CD4-positive, alpha-beta T cell treated with Interleukin-10 for 1 hour (primary cell): ENCODE measurements around the gene KCNQ1OT1.

Source experiments
- DNase-seq: peaks from one replicate; pipeline ENCODE4 v3.0.0-alpha.2; 2020

Gene KCNQ1OT1

DNA sequence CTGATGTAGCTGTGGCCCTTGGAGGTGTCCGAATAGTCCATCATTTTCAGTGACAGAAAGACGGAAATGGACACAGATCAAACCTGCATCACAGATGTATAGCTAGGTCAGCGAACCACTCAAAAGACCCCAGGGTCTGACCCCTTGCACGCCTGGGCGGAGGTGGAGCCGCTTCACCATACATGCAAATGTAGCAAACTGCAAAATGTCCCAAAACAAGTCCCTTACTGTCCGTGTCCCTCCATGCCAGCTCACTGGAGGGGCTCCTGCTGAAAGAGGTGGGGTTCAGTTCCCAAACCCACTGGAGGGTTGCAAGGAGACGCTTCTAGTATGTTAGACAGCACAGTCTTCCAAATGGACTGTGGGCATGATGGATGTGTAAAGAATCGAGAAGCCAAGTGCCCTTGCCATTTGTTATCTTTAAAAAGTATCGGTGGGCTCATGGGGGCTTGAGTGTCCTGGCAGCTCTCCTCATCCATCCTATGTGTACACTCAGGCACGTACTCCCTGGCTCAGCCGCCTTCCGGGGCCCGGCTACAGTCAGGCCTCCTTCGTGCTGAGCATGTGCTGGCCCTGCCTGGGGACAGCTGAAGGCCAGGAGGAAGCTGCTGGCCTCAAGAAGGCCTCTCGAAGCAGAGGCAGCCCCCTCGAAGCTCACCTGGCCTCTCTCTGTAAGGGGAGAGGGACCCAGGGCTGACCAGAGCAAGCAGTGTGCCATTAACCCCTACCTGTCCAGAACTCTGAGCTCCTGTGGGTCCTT is 20.2 kb upstream of the KCNQ1OT1 start:
- no peak for DNase-seq

DNA sequence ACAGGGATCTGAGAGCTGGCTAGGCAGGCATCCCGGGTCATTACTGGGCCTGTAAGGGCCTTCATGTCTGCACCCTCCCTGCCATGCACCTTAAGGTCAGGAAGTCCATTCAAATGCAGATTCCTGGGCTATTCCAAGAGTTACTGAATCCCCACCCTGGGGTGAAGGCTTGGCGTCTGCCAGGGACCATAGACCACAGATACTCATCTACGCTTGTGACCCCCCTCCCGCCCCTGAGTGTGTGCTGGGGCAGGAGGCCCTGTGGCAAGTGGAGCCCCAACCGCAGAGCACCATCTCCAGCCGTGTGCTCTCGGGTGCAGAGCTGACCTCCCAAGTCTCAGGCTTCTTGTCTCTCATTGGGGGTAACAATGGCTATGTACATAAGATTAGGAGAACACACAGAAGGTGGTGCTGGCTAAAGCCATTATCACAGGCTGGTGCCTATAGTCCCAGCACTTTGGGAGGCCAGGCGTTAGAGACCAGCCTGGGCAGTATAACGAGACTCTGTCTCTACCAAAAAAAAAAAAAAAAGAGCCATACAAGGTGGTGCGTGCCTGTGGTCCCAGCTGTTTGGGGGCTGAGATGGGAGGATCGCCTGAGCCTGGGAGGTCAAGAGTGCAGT is 19.1 kb upstream of the KCNQ1OT1 start:
- DNase-seq: no peak

DNA sequence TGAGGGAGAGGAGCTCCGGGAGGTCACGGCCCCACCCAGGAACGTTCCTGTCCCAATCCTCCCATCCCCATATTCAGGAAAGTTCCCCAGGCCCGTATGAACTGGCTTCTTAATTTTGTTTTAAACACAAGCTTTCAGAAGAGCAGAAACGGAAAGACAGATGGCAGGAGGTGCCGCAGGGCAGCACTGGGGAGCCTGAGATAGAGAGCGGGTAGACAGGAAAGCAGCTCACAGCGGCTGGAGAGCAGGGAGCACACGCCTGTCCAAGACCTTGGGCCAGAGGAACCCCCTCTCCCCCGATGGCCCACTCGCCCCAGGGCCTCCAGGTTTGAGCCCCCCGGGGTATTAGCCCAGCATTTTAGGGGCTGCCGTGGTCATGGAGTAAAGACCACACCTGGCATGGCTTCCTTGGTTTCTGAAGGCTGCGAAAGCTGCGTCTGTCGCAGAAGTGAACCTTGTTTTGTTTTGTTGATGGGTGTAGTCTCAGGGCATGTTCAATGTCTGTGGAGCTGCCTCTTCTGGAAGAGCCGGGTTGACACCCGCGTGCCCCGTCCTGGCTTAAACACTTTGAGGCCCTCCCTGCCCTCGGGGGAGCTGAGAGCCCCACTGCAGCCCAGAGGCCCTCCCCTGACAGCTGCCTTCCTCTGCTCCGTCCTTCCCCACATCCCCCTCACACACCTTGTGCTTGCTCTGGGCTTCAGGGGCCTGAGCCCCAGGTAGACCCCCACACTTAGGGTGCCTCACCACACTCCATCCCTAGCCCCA is 17.9 kb upstream of the KCNQ1OT1 start:
- DNase-seq: no peak

DNA sequence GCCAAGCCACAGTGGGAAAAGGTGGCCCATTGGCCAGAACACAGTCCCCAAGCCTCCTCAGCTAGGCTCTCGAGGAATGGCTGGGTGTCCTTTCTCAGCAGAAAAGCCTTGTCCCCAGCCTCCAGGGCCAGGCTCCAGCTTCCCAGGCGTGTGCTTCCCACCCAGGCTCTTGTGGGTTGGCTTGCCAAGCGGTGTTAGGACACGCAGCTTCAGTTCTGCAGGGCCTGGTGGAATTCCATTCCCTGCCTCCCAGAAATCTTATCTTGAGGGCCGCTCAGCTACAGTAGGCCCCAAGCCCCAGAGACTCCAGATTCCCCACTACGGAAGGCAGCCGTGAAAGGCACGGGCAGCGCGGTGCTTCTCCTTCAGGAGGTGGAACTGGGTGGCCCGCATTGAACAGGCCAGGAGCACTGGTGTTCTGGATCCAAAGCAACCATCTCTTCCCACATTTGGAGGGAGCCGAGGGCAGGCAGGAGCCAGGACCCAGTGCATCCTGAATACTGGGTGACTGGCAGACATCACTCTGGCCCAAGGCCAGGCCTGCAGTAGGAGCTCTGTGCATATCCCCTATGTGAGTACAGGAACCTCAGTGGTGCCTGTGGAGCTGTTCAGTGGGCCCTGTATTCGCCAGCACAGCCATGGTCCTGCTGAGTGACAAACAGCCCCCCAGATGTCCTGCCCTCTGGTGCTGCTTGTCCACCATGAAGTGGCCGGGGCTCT is 16.7 kb upstream of the KCNQ1OT1 start:
- no peak for DNase-seq

DNA sequence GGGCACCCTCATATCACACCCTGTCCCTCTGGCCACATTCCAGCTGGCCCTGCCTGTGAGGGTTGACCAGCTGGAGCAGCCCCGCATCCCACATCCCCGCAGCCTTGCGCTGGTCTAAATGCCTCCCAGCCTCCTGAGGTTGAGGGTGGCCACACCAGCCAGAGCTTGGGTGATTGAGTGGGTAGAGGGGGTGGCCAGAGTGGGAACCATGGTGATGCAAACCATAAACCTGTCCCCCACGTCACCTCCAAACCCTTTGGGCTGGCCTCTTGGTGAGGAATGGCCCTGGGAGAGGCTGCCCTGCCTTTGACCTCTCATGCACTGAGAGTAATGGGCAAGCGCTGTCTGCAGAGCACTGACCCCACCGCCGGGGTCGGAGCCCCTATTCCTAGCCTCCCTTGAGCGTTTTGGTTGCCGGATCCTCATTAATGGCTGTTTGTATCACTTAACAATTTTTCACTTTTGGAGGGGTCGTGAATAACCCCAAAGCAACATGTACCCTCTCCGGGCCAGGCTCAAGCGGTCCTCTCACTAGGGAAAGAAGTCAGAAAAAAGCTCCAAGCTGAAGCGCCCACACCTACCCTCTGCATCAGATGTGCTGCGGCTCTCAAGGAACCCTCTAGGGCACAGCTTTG is 16.0 kb upstream of the KCNQ1OT1 start:
- DNase-seq: no peak

DNA sequence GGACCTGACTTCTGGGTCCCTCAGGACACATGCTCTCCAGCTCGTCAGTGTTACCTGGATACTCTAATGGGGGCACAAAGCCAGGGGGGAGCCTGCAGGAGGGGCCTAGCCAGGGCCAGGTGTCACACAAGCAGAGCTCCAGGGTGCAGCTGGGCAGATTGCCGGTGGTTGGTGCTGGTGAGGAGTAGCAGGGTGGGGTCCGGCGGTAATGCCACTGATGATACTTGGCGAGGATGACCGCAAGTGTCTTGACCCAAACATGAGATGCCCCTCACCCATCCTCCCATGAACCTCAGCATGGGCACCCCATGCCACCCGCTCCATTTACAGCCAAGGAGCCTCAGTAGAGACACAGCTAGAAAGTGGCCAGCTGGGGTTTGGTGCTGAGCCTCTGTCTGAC is 15.1 kb upstream of the KCNQ1OT1 start:
- DNase-seq: no peak

DNA sequence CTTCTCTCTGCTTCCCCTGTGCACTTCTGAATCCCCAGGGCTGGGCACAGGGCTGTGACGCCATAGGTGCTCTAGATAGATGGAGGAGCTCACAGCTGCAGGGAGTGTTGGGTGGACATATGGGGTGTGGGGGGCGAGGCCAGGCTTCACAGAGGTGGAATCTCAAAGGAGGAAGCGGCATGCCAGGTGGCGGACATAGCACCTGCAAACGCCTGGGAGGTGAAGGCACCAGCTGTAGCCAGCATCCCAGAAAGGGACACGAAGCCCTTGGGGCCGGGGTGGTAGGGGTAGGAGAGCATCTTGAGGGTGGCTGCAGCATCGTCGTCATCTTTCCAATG is 14.6 kb upstream of the KCNQ1OT1 start:
- no peak for DNase-seq

DNA sequence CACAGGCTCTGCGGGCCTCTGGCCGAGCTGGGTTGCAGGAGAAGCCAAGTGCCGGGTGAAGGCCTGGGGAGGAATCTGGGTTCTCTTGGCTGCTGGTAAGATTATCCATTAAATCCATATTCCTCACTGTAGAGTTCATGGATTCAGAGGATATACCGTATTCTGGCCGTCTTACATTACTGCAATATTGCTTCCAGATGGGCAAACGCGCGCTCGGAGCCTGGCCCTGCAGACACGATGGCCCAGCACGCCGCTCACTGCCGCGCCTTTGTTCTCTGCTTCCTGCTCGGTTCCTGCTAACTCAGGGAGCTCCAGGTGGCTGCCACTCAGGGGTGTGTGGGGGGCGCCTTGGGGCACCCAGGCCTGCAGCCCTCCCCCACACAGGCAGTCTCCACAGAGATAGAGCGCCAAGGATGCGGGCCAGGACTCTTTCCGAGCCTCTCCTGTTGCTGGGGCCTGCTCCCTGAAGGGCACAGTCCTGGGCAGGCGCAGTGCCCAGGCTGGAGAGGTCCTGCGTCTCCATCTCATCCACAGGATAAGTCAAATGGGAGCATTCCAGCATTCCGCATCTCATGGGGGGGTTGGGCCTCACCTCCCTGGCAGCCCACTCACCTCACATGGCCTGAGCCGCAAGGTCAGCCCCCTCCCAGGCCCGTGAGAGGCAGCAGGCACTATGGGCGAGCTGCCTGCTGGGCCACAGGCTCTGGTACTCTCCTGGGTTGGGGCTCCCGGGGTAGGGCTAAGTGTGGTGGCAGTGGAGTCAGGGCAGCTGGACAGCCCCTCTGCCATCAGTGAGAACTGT is 14.1 kb upstream of the KCNQ1OT1 start:
- no peak for DNase-seq

DNA sequence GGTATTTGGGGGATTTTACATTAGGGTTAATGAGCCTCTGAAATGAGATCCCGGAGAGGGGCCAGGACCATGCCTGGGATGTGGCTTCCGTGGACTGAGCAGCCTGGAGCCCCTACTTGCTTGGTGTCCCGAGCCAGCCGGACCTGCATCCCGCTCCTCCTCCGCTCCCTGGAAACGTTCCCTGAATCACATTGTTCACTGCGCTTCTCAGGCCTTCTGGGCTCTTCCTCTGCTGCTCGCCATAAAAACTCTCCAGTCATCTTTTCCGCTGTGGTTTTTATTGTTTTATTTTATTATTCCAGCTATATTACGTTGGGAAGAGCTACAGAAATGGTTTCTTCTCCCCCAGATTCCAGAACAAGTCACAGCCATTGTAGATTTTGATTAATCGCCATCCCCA is 13.3 kb upstream of the KCNQ1OT1 start:
- no peak for DNase-seq

DNA sequence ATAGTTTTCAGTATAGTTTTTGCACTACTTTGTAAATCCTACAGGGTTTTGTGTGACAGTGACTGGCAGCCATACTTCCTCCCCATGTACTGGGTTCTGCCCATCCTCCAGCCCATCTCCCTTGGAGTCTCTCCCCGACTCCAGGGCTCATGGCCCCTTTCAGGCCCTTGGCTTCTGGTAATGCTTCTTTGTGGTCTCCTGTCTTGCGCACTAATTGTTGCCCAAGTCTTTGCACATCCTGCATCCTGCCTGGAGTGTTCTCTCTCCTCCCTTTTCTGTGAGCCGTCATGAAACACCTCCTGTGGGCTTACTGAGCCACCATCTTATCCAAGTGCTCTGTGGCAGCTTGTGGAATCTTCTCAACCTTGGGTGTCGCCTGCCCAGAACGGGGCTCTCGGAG is 11.4 kb upstream of the KCNQ1OT1 start:
- DNase-seq: no peak

DNA sequence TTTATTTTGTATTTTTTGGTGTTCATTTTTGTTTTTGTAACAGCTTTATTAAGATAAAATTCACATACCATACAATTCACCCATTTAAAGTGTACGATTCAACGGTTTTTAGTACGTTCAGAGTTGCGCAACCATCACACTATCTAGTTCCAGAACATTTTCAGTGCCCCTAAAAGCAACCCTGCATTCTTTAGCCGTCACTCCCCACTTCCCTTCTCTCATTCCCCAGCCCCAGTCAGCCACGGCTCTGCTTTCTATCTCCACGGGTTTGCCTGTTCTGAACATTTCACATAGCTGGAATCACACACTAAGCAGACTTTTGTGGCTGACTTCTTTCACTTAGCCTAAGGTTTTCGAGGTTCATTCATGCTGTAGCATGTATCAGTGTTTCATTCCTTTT is 9.6 kb upstream of the KCNQ1OT1 start:
- no peak for DNase-seq

DNA sequence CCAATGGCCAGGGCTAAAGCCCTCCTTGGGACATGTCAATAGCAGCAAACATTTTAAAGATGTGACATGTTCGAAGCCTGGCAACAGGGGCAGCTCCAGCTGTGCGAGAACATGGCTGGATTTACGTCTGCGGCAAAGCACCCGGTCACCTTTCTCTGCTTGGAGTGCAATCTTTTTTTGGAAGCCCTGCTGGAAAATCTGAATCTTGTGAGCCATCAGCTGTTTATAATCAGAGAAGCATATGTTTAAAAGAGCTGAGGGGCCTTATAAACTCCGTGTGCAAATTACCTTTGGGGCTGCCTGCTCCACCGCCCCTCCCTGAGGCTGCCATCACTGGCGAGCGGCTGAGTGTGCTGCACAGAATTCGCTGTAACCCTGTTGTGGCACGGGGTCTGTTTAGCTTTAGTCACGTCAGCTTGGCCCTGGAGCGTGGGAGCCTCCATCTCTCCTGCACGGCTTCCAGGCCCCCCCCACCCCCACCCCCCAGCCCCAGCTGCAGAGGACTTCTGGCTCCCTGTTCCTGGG is 9.0 kb upstream of the KCNQ1OT1 start:
- no peak for DNase-seq

DNA sequence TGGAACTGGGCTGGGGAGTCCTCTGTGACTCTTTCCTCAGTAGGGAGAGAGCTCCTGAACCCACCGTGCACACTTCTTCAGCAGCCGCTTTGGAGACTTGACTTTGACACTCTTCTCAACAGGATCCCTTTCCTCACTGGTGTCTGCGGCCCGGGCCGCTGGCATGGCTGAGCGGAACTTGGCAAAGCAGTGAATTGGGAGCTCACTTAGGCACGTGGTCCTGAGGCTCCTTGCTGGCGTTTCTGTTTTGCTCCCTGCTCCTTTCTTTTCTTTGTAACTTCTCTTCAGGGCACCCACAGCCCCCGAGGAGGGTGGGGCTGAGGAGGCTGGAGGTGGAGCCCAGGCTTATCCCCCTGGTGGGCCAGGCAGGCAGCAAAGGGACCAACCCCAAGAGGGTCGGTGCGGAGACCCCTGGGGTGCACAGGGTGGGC is 8.4 kb upstream of the KCNQ1OT1 start:
- no peak for DNase-seq

DNA sequence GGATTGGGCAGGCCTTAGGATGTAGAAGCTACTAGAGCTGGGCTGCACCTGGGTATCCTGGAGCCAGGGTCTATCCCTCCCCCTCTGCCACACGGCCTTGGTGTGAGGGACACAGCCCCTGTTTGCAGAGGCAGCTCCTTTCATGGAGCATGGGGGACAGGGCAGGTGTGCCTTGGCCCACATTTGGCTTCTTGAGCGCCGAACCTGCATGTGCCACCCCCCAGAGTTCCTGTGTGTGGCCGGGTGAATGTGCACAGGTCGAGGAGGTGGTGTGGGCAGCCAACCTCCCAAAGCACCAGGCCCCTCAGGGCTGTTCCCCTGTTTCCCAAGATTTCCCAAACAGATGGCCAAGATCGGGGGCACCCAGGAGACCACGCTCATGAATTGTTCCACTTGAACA is 7.9 kb upstream of the KCNQ1OT1 start:
- no peak for DNase-seq

DNA sequence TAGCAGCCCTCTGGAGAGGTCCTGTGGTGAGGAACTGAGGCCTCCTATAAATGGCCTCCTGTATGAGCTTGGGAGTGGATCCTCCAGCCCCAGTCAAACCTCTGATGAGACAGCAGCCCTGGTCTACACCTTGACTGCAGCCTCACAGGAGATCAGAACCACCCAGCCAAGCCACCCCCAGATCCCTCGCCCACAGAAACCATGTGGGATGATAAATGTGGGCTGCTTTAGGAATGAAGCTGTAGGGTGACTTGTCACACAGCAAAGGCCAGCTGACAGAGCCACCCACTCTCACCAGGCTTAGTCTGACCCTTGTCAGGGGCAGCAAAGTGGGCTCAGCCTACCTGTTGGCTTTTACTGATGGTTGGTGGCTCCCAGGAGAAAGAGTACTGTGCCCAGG is 6.5 kb upstream of the KCNQ1OT1 start:
- DNase-seq: no peak

DNA sequence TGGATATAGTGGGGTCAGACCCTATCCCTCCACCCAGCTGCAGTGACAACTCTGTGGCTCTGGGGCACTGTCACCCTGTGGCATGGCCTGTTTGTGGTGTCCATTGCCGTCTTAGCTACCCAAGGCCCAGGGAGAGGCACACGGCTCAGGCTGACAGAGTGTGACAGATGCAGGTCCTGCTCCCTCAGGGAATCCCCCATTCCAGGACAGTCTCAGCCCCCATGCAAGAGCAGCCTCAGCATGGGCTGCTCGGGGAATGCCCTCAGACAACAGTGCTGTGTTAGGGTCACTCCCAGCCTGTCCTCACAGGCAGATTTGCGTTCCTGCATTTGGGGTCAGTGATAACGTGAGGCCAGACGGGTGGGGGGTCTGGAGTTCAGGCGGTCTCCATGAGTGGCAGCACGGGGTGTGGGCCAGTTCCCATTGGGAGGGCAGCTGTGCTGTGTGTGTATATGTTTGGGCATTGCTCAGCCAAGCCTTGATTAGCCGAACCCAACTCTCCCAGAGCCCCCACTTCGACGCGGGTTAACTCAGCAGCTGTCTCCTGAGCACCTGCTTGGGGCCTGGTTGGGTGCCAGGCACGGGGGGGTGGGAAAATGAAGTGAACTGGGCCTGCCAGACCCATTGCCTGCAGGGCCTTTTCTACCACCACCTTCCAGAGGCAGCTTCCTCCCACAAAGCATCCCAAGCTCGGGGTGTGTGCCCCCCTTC is 5.3 kb upstream of the KCNQ1OT1 start:
- no peak for DNase-seq

DNA sequence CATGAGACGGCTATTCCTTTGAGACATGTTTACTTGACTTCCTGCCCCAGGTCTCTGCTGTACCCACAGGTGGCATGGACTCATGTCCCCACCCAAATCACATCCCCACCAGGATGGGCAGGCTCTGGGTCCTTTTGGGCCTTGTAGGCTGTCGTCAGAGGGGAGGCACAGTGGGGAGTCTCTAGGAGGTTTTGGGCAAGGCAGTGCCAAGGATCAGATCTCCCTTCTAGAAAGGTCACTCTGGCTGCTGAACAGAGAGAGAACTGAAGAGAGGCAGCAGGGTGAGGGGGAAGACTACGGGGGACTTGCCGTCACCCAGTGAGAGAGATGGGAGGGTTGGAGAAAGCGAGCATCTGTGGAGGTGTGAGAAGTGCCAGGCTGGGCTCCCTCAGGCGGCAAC is 4.6 kb upstream of the KCNQ1OT1 start:
- DNase-seq: no peak

DNA sequence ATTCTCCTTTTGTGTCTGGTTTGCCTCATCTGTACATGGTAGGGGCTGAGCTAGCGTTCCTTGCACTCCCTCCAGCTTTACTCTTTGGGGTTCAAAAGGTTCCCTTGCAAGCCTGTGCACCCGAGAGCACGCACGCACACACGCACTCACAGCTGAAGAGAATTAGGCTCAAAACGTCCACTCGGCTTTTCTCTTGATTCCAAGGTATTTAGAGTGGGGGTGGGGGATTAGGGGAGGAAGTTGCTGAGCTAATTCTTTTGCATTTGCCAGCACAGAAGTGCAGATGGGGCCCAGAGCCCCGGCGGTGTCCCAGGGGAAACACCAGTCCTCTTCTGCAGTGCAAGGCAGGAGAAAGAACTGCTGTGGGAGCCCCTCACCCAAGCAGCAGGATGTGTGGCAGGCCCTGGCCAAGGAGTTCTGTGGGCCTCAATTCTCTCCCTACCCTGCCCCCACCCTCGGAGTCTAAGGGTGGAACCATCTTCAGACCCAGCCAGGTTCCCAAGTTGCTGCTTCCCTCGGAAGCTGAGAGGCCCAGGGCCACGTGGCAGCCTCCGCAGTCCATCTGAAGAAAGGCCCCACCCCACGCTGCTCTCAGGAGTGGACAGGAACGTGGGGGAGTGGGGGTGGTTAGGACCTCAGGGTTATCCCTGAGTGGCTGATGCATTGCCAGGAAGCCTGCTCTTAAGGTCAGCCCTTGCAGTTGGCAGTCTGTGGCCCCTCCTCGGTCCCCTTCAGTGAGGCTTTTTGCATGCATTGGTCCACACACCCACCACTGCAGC is 3.8 kb upstream of the KCNQ1OT1 start:
- DNase-seq: no peak

DNA sequence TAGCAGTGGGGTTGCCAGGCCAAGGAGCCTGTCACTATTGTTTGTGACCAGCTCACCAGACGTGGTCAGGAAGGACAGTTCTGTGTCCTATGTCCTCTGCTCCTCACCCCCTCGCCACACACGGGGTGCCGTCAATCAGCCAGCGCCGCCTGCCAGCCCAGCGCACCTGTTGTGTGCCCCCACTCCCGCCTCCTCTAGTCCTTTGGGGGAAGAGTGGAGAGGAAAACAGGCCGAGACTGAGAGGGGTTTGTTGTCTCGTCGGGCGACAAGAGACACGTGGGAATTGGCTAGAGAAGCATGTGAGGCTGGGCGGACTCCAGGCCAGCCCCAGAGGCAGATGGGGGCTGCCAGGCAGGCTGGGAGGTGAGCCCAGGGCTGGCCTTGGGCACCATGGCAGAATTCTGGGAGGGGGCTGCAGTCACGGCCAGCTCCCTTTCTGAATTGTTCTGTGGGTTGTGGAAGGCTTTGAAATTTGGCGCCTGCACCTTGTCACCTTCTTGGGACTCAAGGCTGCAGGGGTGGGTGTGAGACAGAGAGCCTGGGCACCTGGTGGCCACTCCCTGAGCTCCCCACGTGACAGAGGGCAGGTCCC is 3.1 kb upstream of the KCNQ1OT1 start:
- DNase-seq: no peak

DNA sequence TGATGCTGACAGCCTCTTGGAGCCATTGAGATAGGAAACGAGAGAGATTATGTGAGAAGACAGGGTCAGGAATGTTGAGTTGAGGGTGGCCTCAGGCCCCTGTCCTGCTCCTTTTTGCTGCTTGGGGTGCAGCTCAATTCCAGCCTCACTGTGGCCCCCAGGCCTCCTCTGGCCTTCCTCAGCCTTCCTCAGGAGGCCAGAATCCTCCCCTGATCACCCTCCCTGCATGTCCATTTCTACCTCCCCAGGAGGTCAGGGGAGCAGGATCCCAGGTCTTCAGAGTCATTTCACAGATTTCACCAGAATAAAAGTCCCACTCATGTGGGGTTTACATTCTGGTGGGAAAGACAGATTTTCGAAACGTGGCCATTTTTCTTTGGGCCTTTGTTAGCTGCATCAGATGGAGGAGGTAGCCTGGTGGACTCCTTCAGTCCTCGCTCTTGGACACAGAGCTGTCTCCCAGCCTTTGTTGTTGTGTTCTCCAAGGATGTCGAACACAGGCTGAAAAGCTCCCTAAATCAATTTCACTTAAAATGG is 2.2 kb upstream of the KCNQ1OT1 start:
- no peak for DNase-seq
